Body of pancreas (tissue), 4 donors: Measurements from ENCODE around the gene CPOX. TPM values are rescaled to one million over a fixed set of nuclear protein-coding genes. Genes with fewer than 3 reads are reported as not detected.

ENCODE experiments used
- ATAC-seq: fragments of 150-250 bp; one replicate; pipeline ENCODE4 v1.9.1; 2016
- DNase-seq, 4 donors: peaks; one replicate each; pipeline ENCODE4 v3.0.0-alpha.2; 2019
- H3K27ac ChIP-seq, 4 donors: fragments of 200-600 bp; sonication (generic); 1 replicate in 3 of 4; 2 replicates in 1 of 4; pipeline versions ENCODE4 v1.5.1 to v1.6.1; 2016 to 2019; ENCODE audit warnings: mild to moderate bottlenecking in 1 of 4, mixed read lengths in 1 of 4, moderate library complexity in 1 of 4
- H3K27me3 ChIP-seq, 2 donors: fragments of 200-600 bp; sonication (generic); one replicate each; pipeline ENCODE4 v1.6.0; 2016; ENCODE audit warnings: mild to moderate bottlenecking in 1 of 2
- H3K36me3 ChIP-seq, 2 donors: fragments of 200-600 bp; sonication (generic); replicated peaks in 1 of 2; 2 replicates each; pipeline ENCODE4 v1.5.1; 2016; ENCODE audit warnings: low read depth in 2 of 2; ENCODE audit not compliant: insufficient read depth in 1 of 2
- H3K4me1 ChIP-seq: fragments of 200-600 bp; sonication (generic); one replicate; pipeline ENCODE4 v1.6.0; 2016
- H3K4me3 ChIP-seq, 2 donors: fragments of 200-600 bp; sonication (generic); 1 replicate in 1 of 2; 2 replicates in 1 of 2; pipeline ENCODE4 v1.5.1; 2016 to 2019
- H3K9me3 ChIP-seq, 3 donors: fragments of 200-600 bp; sonication (generic); 1 replicate in 2 of 3; 2 replicates in 1 of 3; pipeline ENCODE4 v1.5.1; 2016
- CTCF ChIP-seq, 7 experiments: fragments of 450-650 bp in 4 of 7; fragments of 200-600 bp in 3 of 7; sonication (generic) in 3 of 7; IDR thresholded peaks; one replicate each; pipeline ENCODE4 v1.5.1; 2016 to 2019; ENCODE audit warnings: antibody characterized with exemption in 7 of 7
- POLR2A ChIP-seq, 3 donors: fragments of 450-650 bp; IDR thresholded peaks; one replicate each; pipeline ENCODE4 v1.6.1; 2016; ENCODE audit warnings: antibody characterized with exemption in 3 of 3, mild to moderate bottlenecking in 2 of 3
- WGBS, 2 donors: methylation state at CpG; one replicate each; pipeline ENCODE4 v1.1.5; 2017; 5-methylcytosine and 5-hydroxymethylcytosine counted together
- intact Hi-C: fragments of 100-400 bp; cut with DNase I; formaldehyde crosslinking; loops from one replicate; pipeline ENCODE4 v1.15.1; 2023
- total RNA-seq, 2 donors: library from RNA; depleted of rRNA; stranded (reverse); fragments of >200 nt; gene quantifications; one replicate each; pipeline ENCODE4 v1.1.0, GENCODE V29; 2016

CPOX gene
- total RNA-seq, 2 donors from 2014 or later, result 14.8 to 25.4 TPM

- H3K27me3 ChIP-seq, result no peaks in the 10 kb centered on the region
These were observed 28.2 kb downstream of the CPOX start for GRCh38 chr3:98565237-98565643.

GRCh38 chr3:98564282-98565005 is 29.0 kb downstream of the CPOX start:
- H3K9me3 ChIP-seq, result no peaks in the 10 kb centered on the region
- H3K4me1 ChIP-seq, result no peaks in the 10 kb centered on the region
- WGBS, 2 donors, result 65 to 70% methylated on average over 7 of the region's 7 CpGs
- DNase-seq (no peak), ATAC-seq (no peak)
- TF ChIP-seq POLR2A (IDR thresholded peaks at IDR 0.05), result no peak
- no peak for TF ChIP-seq CTCF (IDR thresholded peaks at IDR 0.05)
- no peak overlapping the region for H3K27ac ChIP-seq
- no peaks in the 10 kb centered on the region for H3K36me3 ChIP-seq
- intact Hi-C loops, result no loop called here
- no peaks in the 10 kb centered on the region for H3K27me3 ChIP-seq
- no peak overlapping the region for H3K4me3 ChIP-seq

More at GRCh38 chr3:98565237-98565643, 28.2 kb downstream of the CPOX start:
- no peak for ATAC-seq
- H3K4me3 ChIP-seq, result no peak overlapping the region
- DNase-seq, result no peak
- H3K27ac ChIP-seq, result no peak overlapping the region
- no peaks in the 10 kb centered on the region for H3K36me3 ChIP-seq
- H3K4me1 ChIP-seq, result no peaks in the 10 kb centered on the region
- intact Hi-C loops, result no loop called here
- WGBS, 2 donors, result 42 to 43% methylated on average over 3 of the region's 3 CpGs
- H3K9me3 ChIP-seq, result no peaks in the 10 kb centered on the region
- no peak for TF ChIP-seq POLR2A (IDR thresholded peaks at IDR 0.05)
- TF ChIP-seq CTCF (IDR thresholded peaks at IDR 0.05), result no peak

GRCh38 chr3:98563661-98564281 is 29.6 kb downstream of the CPOX start:
- no peak for ATAC-seq
- 50 to 73% methylated on average over 4 of the region's 4 CpGs for WGBS, 2 donors
- intact Hi-C loops, result no loop called here
- H3K36me3 ChIP-seq, result no peaks in the 10 kb centered on the region
- H3K27me3 ChIP-seq, result no peaks in the 10 kb centered on the region
- no peak for TF ChIP-seq CTCF (IDR thresholded peaks at IDR 0.05)
- no peak for TF ChIP-seq POLR2A (IDR thresholded peaks at IDR 0.05)
- no peaks in the 10 kb centered on the region for H3K9me3 ChIP-seq
- no peak overlapping the region for H3K4me3 ChIP-seq
- no peaks in the 10 kb centered on the region for H3K4me1 ChIP-seq
- no peak for DNase-seq
- H3K27ac ChIP-seq, result no peak overlapping the region

GRCh38 chr3:98561727-98562521 is 31.5 kb downstream of the CPOX start:
- ATAC-seq (no peak), DNase-seq (no peak)
- no peak overlapping the region for H3K4me3 ChIP-seq
- H3K4me1 ChIP-seq, result no peaks in the 10 kb centered on the region
- no peak for TF ChIP-seq CTCF (IDR thresholded peaks at IDR 0.05)
- TF ChIP-seq POLR2A (IDR thresholded peaks at IDR 0.05), result no peak
- intact Hi-C loops, result no loop called here
- H3K27ac ChIP-seq, result no peak overlapping the region
- H3K27me3 ChIP-seq, result no peaks in the 10 kb centered on the region
- H3K9me3 ChIP-seq, result no peaks in the 10 kb centered on the region
- WGBS, 2 donors, result 73 to 85% methylated on average over 5 of the region's 5 CpGs
- H3K36me3 ChIP-seq, result no peaks in the 10 kb centered on the region
